ENCODE data around the gene PARVG. TPM values are rescaled to one million over a fixed set of nuclear protein-coding genes. Genes with fewer than 3 reads are reported as not detected.

Gene PARVG
- total RNA-seq, 1 donor from 2014 or later: not detected

GRCh38 chr22:44168206-44168605, 12.5 kb upstream of the PARVG start:
- peaks cover 3% of the 10 kb centered on the region for H3K9me3 Mint-ChIP-seq (ENCODE audit: unreplicated experiment)
- no peak overlapping the region for H3K4me3 Mint-ChIP-seq (ENCODE audit: unreplicated experiment)
- no peak overlapping the region for H3K27ac Mint-ChIP-seq (ENCODE audit: unreplicated experiment)
- H3K36me3 Mint-ChIP-seq (ENCODE audit: unreplicated experiment): no peaks in the 10 kb centered on the region
- no peak for DNase-seq
- no peaks in the 10 kb centered on the region for H3K4me1 Mint-ChIP-seq (ENCODE audit: low read depth, unreplicated experiment)
- no peak for TF ChIP-seq CTCF (IDR thresholded peaks at IDR 0.05; ENCODE audit: partially characterized antibody, unreplicated experiment)
- H3K27me3 Mint-ChIP-seq (ENCODE audit: unreplicated experiment): peaks cover 1% of the 10 kb centered on the region

GRCh38 chr22:44170470-44170869, 10.3 kb upstream of the PARVG start:
- no peaks in the 10 kb centered on the region for H3K4me1 Mint-ChIP-seq (ENCODE audit: low read depth, unreplicated experiment)
- peaks cover 1% of the 10 kb centered on the region for H3K27me3 Mint-ChIP-seq (ENCODE audit: unreplicated experiment)
- H3K27ac Mint-ChIP-seq (ENCODE audit: unreplicated experiment): no peak overlapping the region
- no peaks in the 10 kb centered on the region for H3K36me3 Mint-ChIP-seq (ENCODE audit: unreplicated experiment)
- peaks cover 3% of the 10 kb centered on the region for H3K9me3 Mint-ChIP-seq (ENCODE audit: unreplicated experiment)
- no peak overlapping the region for H3K4me3 Mint-ChIP-seq (ENCODE audit: unreplicated experiment)
- TF ChIP-seq CTCF (IDR thresholded peaks at IDR 0.05; ENCODE audit: partially characterized antibody, unreplicated experiment): no peak
- DNase-seq: no peak

- Mint-ChIP-seq H3K9me3 (ENCODE audit: unreplicated experiment) (peaks cover 3% of the 10 kb centered on the region), H3K36me3 (ENCODE audit: unreplicated experiment) (no peaks in the 10 kb centered on the region), H3K4me1 (ENCODE audit: low read depth, unreplicated experiment) (no peaks in the 10 kb centered on the region), H3K4me3 (ENCODE audit: unreplicated experiment) (no peak overlapping the region), H3K27ac (ENCODE audit: unreplicated experiment) (no peak overlapping the region), H3K27me3 (ENCODE audit: unreplicated experiment) (peaks cover 1% of the 10 kb centered on the region)
- no peak for DNase-seq
- TF ChIP-seq CTCF (IDR thresholded peaks at IDR 0.05; ENCODE audit: partially characterized antibody, unreplicated experiment): no peak
Observed at GRCh38 chr22:44171561-44171960, 9.2 kb upstream of the PARVG start.

- no peaks in the 10 kb centered on the region for H3K4me1 Mint-ChIP-seq (ENCODE audit: low read depth, unreplicated experiment)
- TF ChIP-seq CTCF (IDR thresholded peaks at IDR 0.05; ENCODE audit: partially characterized antibody, unreplicated experiment): no peak
- H3K4me3 Mint-ChIP-seq (ENCODE audit: unreplicated experiment): no peak overlapping the region
- no peak for DNase-seq
- no peaks in the 10 kb centered on the region for H3K36me3 Mint-ChIP-seq (ENCODE audit: unreplicated experiment)
- H3K9me3 Mint-ChIP-seq (ENCODE audit: unreplicated experiment): peaks cover 3% of the 10 kb centered on the region
- H3K27me3 Mint-ChIP-seq (ENCODE audit: unreplicated experiment): peaks cover 1% of the 10 kb centered on the region
- H3K27ac Mint-ChIP-seq (ENCODE audit: unreplicated experiment): no peak overlapping the region
Observed at GRCh38 chr22:44172370-44173108, 8.2 kb upstream of the PARVG start.

- no peak for TF ChIP-seq CTCF (IDR thresholded peaks at IDR 0.05; ENCODE audit: partially characterized antibody, unreplicated experiment)
- Mint-ChIP-seq H3K4me3 (ENCODE audit: unreplicated experiment) (no peak overlapping the region), H3K4me1 (ENCODE audit: low read depth, unreplicated experiment) (no peaks in the 10 kb centered on the region), H3K27me3 (ENCODE audit: unreplicated experiment) (peaks cover 1% of the 10 kb centered on the region), H3K9me3 (ENCODE audit: unreplicated experiment) (peaks cover 1% of the 10 kb centered on the region), H3K36me3 (ENCODE audit: unreplicated experiment) (no peaks in the 10 kb centered on the region), H3K27ac (ENCODE audit: unreplicated experiment) (no peak overlapping the region)
- DNase-seq: no peak
Observed at GRCh38 chr22:44173154-44173553, 7.6 kb upstream of the PARVG start.

Data from glutamatergic neuron (in vitro differentiated cells).